OCI-LY3 (cell line): ENCODE measurements around the gene PSMF1.

Experiments used
- H2AFZ ChIP-seq: fragments of 200-600, 300-600 bp; shearing (Covaris generic); 2 replicates; pipeline ENCODE4 v1.6.0; 2014; ENCODE audit warnings: antibody characterized with exemption, low read depth, low read length
- H3K27ac ChIP-seq: fragments of 200-600, 300-600 bp; sonication (generic); 2 replicates; pipeline ENCODE4 v1.5.1; 2014; ENCODE audit warnings: mild to moderate bottlenecking, low read length, moderate library complexity, mixed read lengths
- H3K27me3 ChIP-seq: fragments of 200-600, 300-600 bp; sonication (generic); 2 replicates; pipeline ENCODE4 v1.6.1; 2014; ENCODE audit warnings: low read depth, low read length, mixed read lengths
- H3K36me3 ChIP-seq: fragments of 200-600, 300-600 bp; sonication (generic); replicated peaks from 2 replicates; pipeline ENCODE3; 2014; ENCODE audit warnings: low read depth, low read length, mixed read lengths
- H3K4me1 ChIP-seq: fragments of 300-600, 200-600 bp; sonication (generic); 2 replicates; pipeline ENCODE4 v1.6.1; 2014; ENCODE audit warnings: low read length, mixed read lengths
- H3K4me2 ChIP-seq: fragments of 200-600, 300-600 bp; sonication (generic); 2 replicates; pipeline ENCODE4 v1.6.1; 2014; ENCODE audit warnings: low read length, mixed read lengths
- H3K4me3 ChIP-seq: fragments of 300-600, 200-600 bp; sonication (generic); 2 replicates; pipeline ENCODE4 v1.5.1; 2014; ENCODE audit warnings: antibody characterized with exemption, mild to moderate bottlenecking, low read length, moderate library complexity
- H3K79me2 ChIP-seq: fragments of 300-600, 200-600 bp; shearing (Covaris generic); 2 replicates; pipeline ENCODE4 v1.6.1; 2014; ENCODE audit warnings: mild to moderate bottlenecking, low read length, mixed read lengths
- H3K9ac ChIP-seq: fragments of 300-600, 200-600 bp; shearing (Covaris generic); 2 replicates; pipeline ENCODE4 v1.6.0; 2014; ENCODE audit warnings: mild to moderate bottlenecking, low read length, moderate library complexity
- H3K9me3 ChIP-seq: fragments of 200-600, 300-600 bp; shearing (Covaris generic); 2 replicates; pipeline ENCODE4 v1.6.1; 2014; ENCODE audit warnings: low read length, mixed read lengths; ENCODE audit not compliant: insufficient read depth
- H4K20me1 ChIP-seq: fragments of 200-600, 300-600 bp; sonication (generic); 2 replicates; pipeline ENCODE4 v1.6.1; 2016; ENCODE audit warnings: low read length, mixed read lengths; ENCODE audit not compliant: insufficient read depth
- EZH2phosphoT487 ChIP-seq: fragments of 200-600 bp; shearing (Covaris generic); IDR thresholded peaks from 2 replicates; pipeline ENCODE4 v1.6.1; 2018; ENCODE audit warnings: antibody characterized with exemption, mixed run types, low read depth
- TF ChIP-seq, protein P1 (sequence below): fragments of 200-600, 300-600 bp; sonication (generic); IDR thresholded peaks from 2 replicates; pipeline ENCODE4 v1.5.1; 2014; ENCODE audit warnings: antibody characterized with exemption, low read length, low read depth

PSMF1 gene

DNA sequence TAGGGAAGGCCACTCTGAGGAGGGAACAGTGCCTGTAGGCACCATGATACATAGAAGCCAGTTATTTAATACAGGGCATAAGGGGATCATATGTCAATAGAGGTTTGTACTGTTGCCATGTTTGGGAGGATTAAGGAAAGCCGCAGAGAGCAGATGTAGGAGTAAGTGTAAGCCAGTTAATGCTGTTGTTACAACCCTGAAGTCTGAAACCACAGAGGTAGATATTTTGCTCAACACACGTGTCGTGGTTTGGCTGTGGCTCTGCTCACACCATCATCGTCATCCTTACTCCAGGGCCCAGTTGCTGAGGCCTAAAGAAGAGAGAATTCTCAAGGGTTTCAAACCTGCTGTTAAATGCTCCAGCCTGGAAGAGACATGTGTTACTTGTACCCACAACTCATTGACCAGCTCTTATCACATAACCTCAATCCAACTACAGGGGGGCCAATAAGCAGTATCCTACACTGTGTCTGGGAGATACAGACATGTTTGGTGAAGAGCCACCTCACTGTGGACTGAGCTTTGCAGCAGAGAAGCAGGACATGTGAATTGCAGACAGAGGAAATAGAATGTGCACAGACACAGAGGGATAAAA, 31.0 kb upstream of the PSMF1 start:
- H4K20me1 ChIP-seq: no peaks in the 10 kb centered on the region
- H3K27ac ChIP-seq: no peak overlapping the region
- H3K9me3 ChIP-seq: peaks cover 23% of the 10 kb centered on the region

DNA sequence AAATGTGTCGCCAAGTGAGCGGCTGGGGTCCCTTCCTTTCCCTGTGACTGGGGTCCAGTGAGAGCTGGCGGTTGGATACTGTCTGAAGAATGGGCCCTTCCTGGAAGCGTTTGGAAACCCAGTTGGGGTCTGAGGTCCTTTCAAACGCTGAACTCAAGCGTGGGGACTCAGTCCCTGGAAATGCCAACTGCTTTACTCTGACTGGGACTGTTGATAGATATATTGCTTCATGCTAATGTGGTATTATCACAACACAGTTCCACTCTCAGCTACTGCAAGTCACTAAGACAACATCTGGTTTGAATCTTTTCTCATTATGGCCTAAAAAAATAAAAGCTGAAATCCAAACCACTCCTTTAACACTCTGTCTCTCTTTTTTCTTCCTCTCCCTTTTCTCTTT, 23.7 kb upstream of the PSMF1 start:
- Histone ChIP-seq H3K9ac (no peak overlapping the region), H3K4me2 (no peak overlapping the region), H3K27me3 (no peaks in the 10 kb centered on the region; the same call in 1 of the 2 replicates), H3K4me1 (no peaks in the 10 kb centered on the region), H4K20me1 (no peaks in the 10 kb centered on the region), H3K9me3 (peaks cover 4% of the 10 kb centered on the region), H2AFZ (no peak overlapping the region), H3K4me3 (no peak overlapping the region), H3K36me3 (no peaks in the 10 kb centered on the region), H3K27ac (no peak overlapping the region), H3K79me2 (no peaks in the 10 kb centered on the region)
- no peak for TF ChIP-seq EZH2phosphoT487
- TF ChIP-seq, protein P1, sequence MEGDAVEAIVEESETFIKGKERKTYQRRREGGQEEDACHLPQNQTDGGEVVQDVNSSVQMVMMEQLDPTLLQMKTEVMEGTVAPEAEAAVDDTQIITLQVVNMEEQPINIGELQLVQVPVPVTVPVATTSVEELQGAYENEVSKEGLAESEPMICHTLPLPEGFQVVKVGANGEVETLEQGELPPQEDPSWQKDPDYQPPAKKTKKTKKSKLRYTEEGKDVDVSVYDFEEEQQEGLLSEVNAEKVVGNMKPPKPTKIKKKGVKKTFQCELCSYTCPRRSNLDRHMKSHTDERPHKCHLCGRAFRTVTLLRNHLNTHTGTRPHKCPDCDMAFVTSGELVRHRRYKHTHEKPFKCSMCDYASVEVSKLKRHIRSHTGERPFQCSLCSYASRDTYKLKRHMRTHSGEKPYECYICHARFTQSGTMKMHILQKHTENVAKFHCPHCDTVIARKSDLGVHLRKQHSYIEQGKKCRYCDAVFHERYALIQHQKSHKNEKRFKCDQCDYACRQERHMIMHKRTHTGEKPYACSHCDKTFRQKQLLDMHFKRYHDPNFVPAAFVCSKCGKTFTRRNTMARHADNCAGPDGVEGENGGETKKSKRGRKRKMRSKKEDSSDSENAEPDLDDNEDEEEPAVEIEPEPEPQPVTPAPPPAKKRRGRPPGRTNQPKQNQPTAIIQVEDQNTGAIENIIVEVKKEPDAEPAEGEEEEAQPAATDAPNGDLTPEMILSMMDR: no peak

More for the DNA sequence above, 31.0 kb upstream of the PSMF1 start:
- H2AFZ ChIP-seq: no peak overlapping the region
- no peak overlapping the region for H3K4me2 ChIP-seq
- H3K36me3 ChIP-seq: peaks cover 16% of the 10 kb centered on the region
- H3K4me1 ChIP-seq: peaks cover 21% of the 10 kb centered on the region
- no peak overlapping the region for H3K9ac ChIP-seq
- H3K79me2 ChIP-seq: no peaks in the 10 kb centered on the region
- H3K4me3 ChIP-seq: no peak overlapping the region
- TF ChIP-seq EZH2phosphoT487: no peak
- TF ChIP-seq, protein P1: no peak
- no peaks in the 10 kb centered on the region for H3K27me3 ChIP-seq

DNA sequence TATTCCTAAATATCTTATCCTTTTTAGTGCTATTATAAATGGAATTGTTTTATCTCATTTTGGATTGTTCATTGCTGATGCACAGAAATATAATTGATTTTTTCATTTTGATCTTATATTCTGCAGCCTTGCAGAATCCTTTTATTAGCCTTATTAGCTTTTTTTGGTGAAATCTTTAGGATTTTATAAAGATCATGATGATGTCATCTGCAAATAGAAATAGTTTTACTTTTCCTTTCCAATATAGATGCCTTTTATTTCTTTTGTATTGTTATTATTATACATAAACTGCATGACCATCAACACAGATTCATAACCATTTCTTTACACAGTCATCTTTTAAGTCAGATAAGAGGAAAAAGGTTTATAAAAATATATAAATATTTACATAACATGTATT, 16.9 kb upstream of the PSMF1 start:
- no peak overlapping the region for H3K27ac ChIP-seq
- H3K36me3 ChIP-seq: no peaks in the 10 kb centered on the region
- no peak overlapping the region for H3K4me2 ChIP-seq
- no peak overlapping the region for H3K4me3 ChIP-seq
- H4K20me1 ChIP-seq: no peaks in the 10 kb centered on the region
- H3K9ac ChIP-seq: no peak overlapping the region
- H2AFZ ChIP-seq: no peak overlapping the region
- no peaks in the 10 kb centered on the region for H3K4me1 ChIP-seq
- peaks cover 13% of the 10 kb centered on the region for H3K9me3 ChIP-seq
- H3K79me2 ChIP-seq: no peaks in the 10 kb centered on the region
- H3K27me3 ChIP-seq: no peaks in the 10 kb centered on the region; the same call in 1 of the 2 replicates
- TF ChIP-seq EZH2phosphoT487: no peak
- TF ChIP-seq, protein P1: no peak

DNA sequence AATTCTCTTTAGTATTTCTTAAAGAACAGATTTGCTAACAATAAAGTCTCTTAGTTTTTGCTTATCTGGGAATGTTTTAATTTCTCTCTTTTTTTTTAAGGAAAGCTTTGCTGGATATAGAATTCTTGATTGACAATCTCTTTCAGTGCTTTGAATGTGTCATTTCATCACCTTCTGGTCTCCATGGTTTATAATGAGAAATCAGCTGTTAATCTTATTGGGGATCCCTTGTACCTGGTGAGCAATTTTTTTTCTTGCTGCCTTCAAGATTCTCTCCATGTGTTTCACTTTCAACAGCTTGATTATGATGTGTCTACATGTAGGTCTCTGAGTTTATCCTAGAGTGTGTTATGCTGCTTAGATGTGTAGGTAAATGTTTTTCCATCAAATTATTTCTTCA, 16.4 kb upstream of the PSMF1 start:
- no peaks in the 10 kb centered on the region for H3K4me1 ChIP-seq
- H3K9me3 ChIP-seq: peaks cover 13% of the 10 kb centered on the region
- no peaks in the 10 kb centered on the region for H3K79me2 ChIP-seq
- no peak overlapping the region for H3K27ac ChIP-seq
- TF ChIP-seq EZH2phosphoT487: no peak
- TF ChIP-seq, protein P1: no peak
- no peaks in the 10 kb centered on the region for H3K27me3 ChIP-seq
- no peak overlapping the region for H3K4me3 ChIP-seq
- no peak overlapping the region for H3K9ac ChIP-seq
- no peak overlapping the region for H2AFZ ChIP-seq
- no peaks in the 10 kb centered on the region for H4K20me1 ChIP-seq
- no peaks in the 10 kb centered on the region for H3K36me3 ChIP-seq
- H3K4me2 ChIP-seq: no peak overlapping the region
